SU-DHL-6 (cell line): ENCODE data around the gene MREG.

Experiments
- EZH2phosphoT487 ChIP-seq: fragments of 200-600 bp; sonication (generic), shearing (Covaris generic); conservative IDR thresholded peaks from 2 replicates; pipeline ENCODE4 v1.6.1; 2018; ENCODE audit warnings: mild to moderate bottlenecking, antibody characterized with exemption, low read length, moderate library complexity, mixed read lengths
- TF ChIP-seq, protein P1 (sequence below): fragments of 200-600 bp; sonication (generic); IDR thresholded peaks from one replicate; pipeline ENCODE4 v1.5.1; 2017; ENCODE audit warnings: antibody characterized with exemption, mild to moderate bottlenecking, low read length, moderate library complexity; ENCODE audit not compliant: insufficient read depth, poor library complexity, severe bottlenecking

GRCh38 chr2:215973954-215974699 is 39.2 kb downstream of the MREG start:
- TF ChIP-seq, protein P1, sequence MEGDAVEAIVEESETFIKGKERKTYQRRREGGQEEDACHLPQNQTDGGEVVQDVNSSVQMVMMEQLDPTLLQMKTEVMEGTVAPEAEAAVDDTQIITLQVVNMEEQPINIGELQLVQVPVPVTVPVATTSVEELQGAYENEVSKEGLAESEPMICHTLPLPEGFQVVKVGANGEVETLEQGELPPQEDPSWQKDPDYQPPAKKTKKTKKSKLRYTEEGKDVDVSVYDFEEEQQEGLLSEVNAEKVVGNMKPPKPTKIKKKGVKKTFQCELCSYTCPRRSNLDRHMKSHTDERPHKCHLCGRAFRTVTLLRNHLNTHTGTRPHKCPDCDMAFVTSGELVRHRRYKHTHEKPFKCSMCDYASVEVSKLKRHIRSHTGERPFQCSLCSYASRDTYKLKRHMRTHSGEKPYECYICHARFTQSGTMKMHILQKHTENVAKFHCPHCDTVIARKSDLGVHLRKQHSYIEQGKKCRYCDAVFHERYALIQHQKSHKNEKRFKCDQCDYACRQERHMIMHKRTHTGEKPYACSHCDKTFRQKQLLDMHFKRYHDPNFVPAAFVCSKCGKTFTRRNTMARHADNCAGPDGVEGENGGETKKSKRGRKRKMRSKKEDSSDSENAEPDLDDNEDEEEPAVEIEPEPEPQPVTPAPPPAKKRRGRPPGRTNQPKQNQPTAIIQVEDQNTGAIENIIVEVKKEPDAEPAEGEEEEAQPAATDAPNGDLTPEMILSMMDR, result no peak
- TF ChIP-seq EZH2phosphoT487, result no peak
